HG02840 (cell line): ENCODE measurements around the gene MLPH.

Experiments
- ATAC-seq: cut with Tn5 transposase; IDR thresholded peaks from one replicate; pipeline ENCODE4 v1.9.1; 2021; ENCODE audit warnings: mild to moderate bottlenecking, moderate library complexity, moderate number of reproducible peaks; ENCODE audit not compliant: unreplicated experiment, low FRiP score

The MLPH gene

GRCh38 chr2:237496428-237496827 is 9.4 kb downstream of the MLPH start:
- ATAC-seq, result no peak

DNA sequence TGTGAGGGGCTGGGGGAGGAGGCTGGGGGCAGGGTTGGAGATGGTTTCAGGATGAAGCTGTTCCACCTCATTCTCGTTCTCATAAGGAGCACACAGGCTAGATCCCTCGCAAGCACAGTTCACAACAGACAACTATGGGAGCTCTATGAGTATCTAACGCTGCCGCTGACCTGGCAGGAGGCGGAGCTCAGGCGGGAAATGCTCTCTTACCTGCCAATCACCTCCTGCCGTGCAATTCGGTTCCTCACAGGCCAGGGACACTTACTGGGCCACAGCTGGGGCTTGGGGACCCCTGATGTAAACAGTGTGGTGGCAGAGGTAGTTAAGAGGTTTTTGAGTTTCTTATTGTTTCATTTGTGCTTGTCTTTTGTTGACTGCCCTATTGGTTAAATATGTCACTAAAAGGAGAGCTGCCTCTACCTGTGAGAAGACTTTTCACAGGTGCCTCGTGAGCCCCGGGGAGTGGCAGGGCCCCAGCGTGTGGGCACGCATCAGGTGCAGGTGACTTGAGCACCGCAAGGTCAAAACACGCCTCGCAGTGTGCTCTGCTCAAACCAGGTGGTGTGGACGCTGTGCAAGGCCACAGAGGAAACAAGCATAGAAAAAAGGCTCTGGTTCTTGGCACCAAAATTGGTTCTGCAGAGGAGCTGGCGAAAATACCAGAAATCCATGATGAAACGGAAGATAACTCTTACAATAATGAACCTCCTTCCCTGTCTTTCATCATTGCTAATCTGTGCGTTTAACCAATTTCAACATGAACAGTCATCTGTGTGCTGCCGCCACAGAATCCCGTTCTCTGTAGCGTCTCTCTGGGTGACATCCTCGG is 10.2 kb downstream of the MLPH start:
- no peak for ATAC-seq

- no peak for ATAC-seq
These were observed 10.8 kb downstream of the MLPH start for GRCh38 chr2:237497838-237498186.

GRCh38 chr2:237498341-237498740 is 11.3 kb downstream of the MLPH start:
- ATAC-seq, result no peak

DNA sequence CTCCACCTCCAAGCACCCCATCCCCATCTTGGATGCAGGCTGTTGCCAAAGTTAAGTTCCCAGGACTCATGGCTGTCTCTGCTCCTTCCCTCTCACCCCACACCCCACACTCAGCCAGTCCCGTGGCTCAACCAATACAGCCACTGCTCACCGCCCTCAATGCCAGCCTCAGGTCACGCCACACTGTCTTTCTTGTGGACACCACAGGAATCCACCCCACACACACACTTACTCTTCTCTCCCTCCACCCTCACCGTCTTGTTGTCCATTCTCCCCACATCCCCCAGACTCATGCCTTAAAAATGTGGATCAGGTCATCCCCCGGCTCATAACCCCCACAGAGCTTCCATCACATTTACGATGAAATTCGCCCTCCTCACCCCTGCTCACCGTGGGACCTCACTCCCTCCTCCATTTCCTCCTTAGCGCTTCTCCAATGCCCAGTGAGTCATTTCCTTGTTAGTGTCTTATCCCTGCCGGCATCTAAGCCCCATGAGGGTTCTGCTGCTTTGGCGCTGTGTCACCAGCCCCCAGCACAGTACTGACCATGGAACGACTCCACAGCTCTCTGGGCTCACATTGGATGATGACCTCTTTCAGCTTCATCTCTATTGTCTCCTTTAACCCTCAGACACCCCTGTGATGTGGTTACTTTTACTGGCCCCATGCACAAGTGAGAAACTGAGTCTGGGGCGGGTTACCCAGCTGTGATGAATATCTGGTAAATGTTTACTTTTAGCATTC is 13.8 kb downstream of the MLPH start:
- no peak for ATAC-seq

GRCh38 chr2:237501892-237502513 is 15.0 kb downstream of the MLPH start:
- no peak for ATAC-seq

GRCh38 chr2:237503201-237503600 is 16.1 kb downstream of the MLPH start:
- ATAC-seq, result no peak

- no peak for ATAC-seq
These were observed 18.3 kb downstream of the MLPH start for GRCh38 chr2:237505188-237505939.

DNA sequence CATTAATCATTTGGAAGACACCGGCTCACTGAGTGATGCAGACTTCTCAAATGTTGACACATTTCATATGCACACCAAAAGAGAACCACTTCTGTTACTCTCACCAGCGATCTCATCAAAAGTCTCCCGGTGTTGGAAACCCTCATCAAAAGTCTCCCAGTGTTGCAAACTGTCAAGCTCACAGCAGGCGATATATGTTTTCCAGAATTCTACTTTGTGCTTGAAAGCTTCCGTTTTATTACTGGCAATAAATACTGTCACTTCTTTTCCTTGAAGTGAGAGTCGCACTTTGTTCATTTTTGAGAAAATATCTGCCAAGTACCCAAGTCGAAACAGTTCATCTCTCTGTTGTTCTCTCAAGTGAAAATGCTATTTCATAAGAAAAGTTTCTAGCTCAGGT is 20.5 kb downstream of the MLPH start:
- no peak for ATAC-seq

- ATAC-seq, result no peak
These were observed 21.3 kb downstream of the MLPH start for GRCh38 chr2:237508361-237508760.

DNA sequence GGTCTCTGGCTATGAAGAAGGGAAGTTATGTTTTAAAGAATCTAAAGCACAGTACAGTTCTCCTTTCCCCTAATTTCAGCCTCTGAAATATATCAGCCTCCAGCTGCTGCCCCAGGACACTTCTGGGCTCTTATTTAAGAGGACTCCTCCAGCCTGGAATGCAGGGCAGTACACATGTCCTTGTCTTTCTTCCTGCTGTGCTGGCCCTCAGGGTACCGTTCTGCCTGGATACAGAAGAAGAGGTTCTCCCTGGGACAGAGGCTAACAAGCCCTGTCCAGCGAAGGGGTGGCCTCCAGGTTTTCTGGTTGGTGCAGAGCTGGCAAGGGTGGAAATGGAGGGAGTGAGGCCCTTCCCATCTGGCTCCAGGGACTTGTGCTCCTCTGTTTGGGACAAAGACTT is 22.1 kb downstream of the MLPH start:
- ATAC-seq, result no peak

DNA sequence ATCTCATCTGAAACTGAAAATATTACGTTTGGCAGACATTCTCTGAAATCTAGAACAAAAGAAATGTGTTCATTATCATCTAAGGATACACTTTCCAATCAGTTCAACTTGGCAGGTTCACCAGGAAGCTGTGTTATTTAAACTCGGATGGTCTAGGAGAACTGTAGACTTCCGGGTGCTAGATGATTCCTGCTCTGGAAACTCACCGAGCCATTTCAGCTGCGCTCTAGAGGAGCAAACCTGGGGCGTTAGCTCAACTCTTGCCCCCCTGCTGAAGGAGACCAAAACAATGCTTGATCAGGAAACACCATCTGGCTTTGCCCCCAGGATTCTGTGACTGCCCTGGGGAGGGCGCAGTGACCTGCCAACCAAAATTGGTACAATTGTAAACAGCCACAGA is 22.9 kb downstream of the MLPH start:
- ATAC-seq, result no peak

GRCh38 chr2:237510502-237511217 is 23.6 kb downstream of the MLPH start:
- ATAC-seq, result no peak

DNA sequence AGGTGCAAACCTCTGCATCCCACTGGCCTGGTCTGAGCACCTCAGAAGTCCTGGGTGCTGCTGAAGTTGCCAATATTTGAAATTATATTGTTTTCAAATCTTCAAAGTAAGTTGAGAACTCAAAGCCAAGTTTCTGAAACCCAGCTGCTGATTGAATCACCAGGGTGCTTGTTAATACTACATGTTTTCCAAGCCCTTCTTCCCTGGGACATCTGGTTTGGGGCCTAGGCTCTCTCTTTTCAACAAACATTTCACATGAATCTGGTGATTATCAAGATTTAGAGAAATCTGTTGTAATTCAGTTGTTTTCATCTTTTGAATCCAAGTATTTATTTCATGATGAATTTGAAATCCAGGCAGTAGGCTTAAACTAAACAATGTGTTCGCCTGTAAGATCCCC is 24.4 kb downstream of the MLPH start:
- no peak for ATAC-seq

DNA sequence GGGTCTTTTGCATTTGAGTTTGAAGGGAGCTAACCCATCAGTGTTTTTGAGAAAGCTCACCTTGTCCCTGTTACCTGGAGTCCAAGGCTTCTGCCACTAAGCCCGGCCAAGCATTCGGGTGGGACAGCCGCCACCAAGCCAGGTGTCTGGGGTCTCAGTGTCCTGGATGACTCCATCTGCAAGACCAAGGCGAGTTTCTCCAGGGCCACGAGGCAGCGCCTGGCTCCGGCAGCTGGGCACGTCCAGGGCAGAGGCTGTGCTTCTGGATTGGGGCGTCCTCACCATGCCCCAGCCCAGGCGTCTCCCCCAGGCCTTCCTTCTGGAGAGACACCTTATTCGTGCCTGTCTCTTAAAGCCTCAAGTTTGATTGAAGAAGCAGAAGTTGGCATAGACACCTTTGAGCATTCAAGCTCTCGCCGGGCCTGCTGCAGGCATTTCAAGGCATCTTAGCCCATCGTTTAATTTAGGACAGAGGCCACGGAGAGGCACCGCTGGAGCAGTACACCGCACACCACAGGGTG is 24.9 kb downstream of the MLPH start:
- no peak for ATAC-seq

GRCh38 chr2:237512774-237513466 is 25.9 kb downstream of the MLPH start:
- no peak for ATAC-seq

- ATAC-seq, result no peak
These were observed 26.6 kb downstream of the MLPH start for GRCh38 chr2:237513693-237514092.

DNA sequence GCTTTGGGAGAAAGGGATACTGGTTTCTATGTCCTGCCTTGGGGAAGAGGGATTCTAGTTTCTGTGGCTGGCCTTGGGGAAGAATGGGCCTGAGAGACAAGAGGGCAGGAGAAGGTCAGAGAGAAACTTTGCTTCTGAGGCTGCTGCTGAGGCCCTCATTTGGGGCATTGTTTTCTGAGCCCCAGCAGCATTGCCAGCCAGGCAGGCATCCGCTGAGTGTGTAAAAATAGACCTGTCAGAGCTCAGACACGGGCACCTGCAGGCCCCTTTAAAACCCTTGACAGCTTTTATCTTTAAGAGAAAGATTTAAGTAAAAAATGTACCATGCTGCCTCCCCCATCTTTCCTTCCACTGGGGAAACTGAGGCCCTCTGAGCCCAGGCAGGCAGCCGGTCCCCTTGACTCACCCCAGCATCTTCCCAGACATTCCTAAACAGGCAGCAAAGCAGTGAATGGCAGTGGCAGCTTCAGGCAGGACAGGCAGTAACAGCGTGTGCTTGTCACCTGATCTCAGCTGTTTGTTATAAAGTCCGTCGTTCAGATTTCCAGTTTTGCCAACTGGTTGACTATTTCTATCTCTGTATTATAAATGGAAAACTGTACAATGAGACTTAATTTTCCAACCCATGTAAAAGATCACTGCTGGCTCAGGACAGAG is 27.6 kb downstream of the MLPH start:
- no peak for ATAC-seq

DNA sequence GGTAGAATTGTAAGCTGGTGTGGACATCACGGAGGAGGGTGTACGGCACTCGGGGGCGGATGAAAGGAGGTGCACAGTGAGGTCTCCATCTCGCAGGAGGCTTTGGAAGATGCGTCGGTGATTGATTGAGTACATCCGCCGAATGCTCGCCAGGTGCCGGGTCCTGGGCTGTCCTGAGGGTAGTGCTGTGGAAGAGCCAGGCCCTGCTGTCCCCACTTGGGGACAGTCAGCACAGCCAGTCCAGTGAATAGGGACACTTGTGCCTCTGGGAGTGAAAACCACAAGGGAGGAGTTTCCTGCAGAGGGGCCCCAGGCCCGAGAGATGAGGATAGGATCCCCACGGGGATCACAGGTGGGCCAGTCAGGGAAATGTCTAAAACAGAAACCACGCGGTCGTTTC is 28.1 kb downstream of the MLPH start:
- ATAC-seq, result no peak
